Ishikawa (cell line): ENCODE measurements around the gene MT1M.

Source experiments
- CEBPB ChIP-seq: IDR thresholded peaks from 2 replicates; pipeline ENCODE4 v1.6.1; 2012
- CREB1 ChIP-seq: IDR thresholded peaks from 2 replicates; pipeline ENCODE4 v1.6.1; 2012; ENCODE audit warnings: low read depth
- EP300 ChIP-seq: IDR thresholded peaks from 2 replicates; pipeline ENCODE4 v1.6.1; 2012; ENCODE audit warnings: borderline replicate concordance
- NFIC ChIP-seq: IDR thresholded peaks from 2 replicates; pipeline ENCODE4 v1.6.1; 2012
- RAD21 ChIP-seq: IDR thresholded peaks from 2 replicates; pipeline ENCODE4 v1.6.1; 2012; ENCODE audit warnings: low read depth
- TAF1 ChIP-seq: IDR thresholded peaks from 2 replicates; pipeline ENCODE4 v1.6.1; 2012; ENCODE audit warnings: low read depth, mild to moderate bottlenecking
- TCF12 ChIP-seq: IDR thresholded peaks from 2 replicates; pipeline ENCODE4 v1.6.1; 2012; ENCODE audit warnings: low read depth
- TEAD4 ChIP-seq: IDR thresholded peaks from 2 replicates; pipeline ENCODE4 v1.6.1; 2012
- YY1 ChIP-seq: IDR thresholded peaks from 2 replicates; pipeline ENCODE4 v1.6.1; 2012; ENCODE audit warnings: low read depth
- TF ChIP-seq, protein P1 (sequence below): IDR thresholded peaks from 2 replicates; pipeline ENCODE4 v1.6.1; 2012
- TF ChIP-seq, protein P2 (sequence below): IDR thresholded peaks from 2 replicates; pipeline ENCODE4 v1.6.1; 2012

DNA sequence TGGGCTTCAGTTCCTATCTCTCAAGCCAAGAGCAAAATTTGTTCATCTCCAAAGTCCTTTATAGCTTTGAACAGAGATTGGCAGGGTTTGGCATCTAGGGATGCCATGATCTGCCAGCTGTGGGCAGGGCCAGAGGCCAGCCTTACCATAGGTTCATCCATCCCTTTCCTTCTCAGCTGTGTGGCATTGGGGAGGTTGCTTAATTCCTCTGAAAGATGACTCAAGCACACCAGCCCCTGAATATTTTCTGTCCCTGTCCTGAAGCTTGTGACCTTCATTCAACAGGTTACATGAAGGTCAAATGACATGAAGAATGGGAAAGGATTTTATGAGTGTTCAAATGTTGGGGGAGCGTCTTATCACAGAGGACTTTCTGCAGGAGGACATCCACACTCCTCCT, 32.0 kb downstream of the MT1M start:
- TF ChIP-seq YY1, result no peak
- TF ChIP-seq EP300, result no peak
- TF ChIP-seq TAF1, result no peak
- no peak for TF ChIP-seq TEAD4
- no peak for TF ChIP-seq NFIC
- no peak for TF ChIP-seq CREB1
- TF ChIP-seq, protein P1, sequence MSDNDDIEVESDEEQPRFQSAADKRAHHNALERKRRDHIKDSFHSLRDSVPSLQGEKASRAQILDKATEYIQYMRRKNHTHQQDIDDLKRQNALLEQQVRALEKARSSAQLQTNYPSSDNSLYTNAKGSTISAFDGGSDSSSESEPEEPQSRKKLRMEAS, result no peak
- TF ChIP-seq TCF12, result no peak
- no peak for TF ChIP-seq CEBPB
- TF ChIP-seq, protein P2, sequence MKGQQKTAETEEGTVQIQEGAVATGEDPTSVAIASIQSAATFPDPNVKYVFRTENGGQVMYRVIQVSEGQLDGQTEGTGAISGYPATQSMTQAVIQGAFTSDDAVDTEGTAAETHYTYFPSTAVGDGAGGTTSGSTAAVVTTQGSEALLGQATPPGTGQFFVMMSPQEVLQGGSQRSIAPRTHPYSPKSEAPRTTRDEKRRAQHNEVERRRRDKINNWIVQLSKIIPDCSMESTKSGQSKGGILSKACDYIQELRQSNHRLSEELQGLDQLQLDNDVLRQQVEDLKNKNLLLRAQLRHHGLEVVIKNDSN, result no peak
- no peak for TF ChIP-seq RAD21
